Ishikawa (cell line): ENCODE data around the gene STX19.

ENCODE experiments used
- CEBPB ChIP-seq: IDR thresholded peaks from 2 replicates; pipeline ENCODE4 v1.6.1; 2012
- CREB1 ChIP-seq: IDR thresholded peaks from 2 replicates; pipeline ENCODE4 v1.6.1; 2012; ENCODE audit warnings: low read depth
- EGR1 ChIP-seq: IDR thresholded peaks from 2 replicates; pipeline ENCODE4 v1.6.1; 2012
- MAX ChIP-seq: IDR thresholded peaks from 2 replicates; pipeline ENCODE4 v1.6.1; 2012
- RAD21 ChIP-seq: IDR thresholded peaks from 2 replicates; pipeline ENCODE4 v1.6.1; 2012; ENCODE audit warnings: low read depth
- REST ChIP-seq: IDR thresholded peaks from 2 replicates; pipeline ENCODE4 v1.6.1; 2012; ENCODE audit warnings: low read depth, mild to moderate bottlenecking
- TAF1 ChIP-seq: IDR thresholded peaks from 2 replicates; pipeline ENCODE4 v1.6.1; 2012; ENCODE audit warnings: low read depth, mild to moderate bottlenecking
- TCF12 ChIP-seq: IDR thresholded peaks from 2 replicates; pipeline ENCODE4 v1.6.1; 2012; ENCODE audit warnings: low read depth
- TEAD4 ChIP-seq: IDR thresholded peaks from 2 replicates; pipeline ENCODE4 v1.6.1; 2012
- YY1 ChIP-seq: IDR thresholded peaks from 2 replicates; pipeline ENCODE4 v1.6.1; 2012; ENCODE audit warnings: low read depth

- TF ChIP-seq TCF12 = no peak
- no peak for TF ChIP-seq RAD21
- TF ChIP-seq TAF1 = no peak
- no peak for TF ChIP-seq YY1
- TF ChIP-seq MAX = no peak
- TF ChIP-seq CEBPB = no peak
- no peak for TF ChIP-seq TEAD4
- TF ChIP-seq CREB1 = no peak
- TF ChIP-seq REST = no peak
- TF ChIP-seq EGR1 = no peak
Measured at GRCh38 chr3:94065819-94066480, 37.6 kb upstream of the STX19 start.
